HG03175 (cell line): Measurements from ENCODE around the gene ALDH16A1.
"Not testable (repeated sequence)": the region's sequence is repeated elsewhere in the genome, so short reads cannot be mapped to it uniquely, and the experiment has no call there.

Experiments used
- ATAC-seq: cut with Tn5 transposase; IDR thresholded peaks from one replicate; pipeline ENCODE4 v1.9.1; 2021; ENCODE audit warnings: mild to moderate bottlenecking, moderate library complexity; ENCODE audit not compliant: unreplicated experiment

ALDH16A1 gene

DNA sequence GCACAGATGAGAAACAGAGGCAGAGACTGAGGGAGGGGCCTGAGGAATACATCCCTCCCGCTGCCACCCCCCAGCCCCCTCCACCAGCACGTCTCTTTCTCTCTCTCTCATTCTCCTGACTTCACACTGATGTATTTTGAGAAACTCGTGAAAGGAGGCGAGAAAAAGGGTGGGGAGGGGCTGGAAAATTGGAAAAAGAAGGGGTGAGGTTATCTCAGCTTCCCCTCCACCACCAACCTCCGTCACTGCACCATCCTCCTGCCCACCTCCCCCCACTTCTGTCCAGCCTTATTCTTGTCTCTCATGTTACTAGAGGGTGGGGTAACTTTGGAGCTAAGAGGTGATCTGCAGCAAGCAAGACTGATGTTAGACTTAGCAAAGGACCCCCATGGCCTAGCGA lies 13.2 kb upstream of the ALDH16A1 start:
- ATAC-seq, result no peak

DNA sequence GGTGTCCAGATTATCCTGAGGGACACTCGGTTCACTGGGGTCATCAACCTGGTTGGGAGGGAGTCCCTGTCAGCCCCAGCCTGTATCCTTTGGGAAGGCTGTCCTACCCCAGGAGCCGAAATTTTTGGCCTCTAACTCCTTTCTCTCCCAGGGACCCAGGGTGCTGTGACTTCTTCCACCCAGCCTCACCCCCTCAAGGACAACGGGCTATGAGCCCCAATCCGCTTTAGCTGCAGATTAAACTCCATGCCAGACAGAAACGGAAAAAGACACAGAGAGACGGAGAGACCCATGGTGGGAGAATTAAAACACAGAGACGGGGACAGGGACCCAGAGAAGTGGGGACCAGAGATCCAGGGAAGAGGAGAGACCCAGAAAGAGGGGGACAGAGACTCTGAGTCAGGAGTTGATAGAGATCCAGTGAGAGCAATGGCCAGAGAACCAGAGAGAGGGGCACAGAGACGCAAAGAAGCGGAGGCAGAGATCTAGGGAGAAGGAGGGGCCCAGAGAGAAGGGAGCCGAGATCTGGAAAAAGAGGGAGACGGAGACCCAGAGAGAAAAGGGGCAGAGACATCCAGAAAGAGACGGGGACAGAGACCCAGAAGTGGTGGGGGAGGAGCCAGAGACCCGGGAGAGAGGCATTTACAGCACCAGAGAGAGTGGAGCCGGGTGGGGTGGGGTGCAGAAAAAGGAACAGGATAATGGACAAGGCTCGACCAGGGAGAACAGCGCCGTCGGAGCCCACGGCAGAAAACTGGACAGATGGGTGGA lies 12.4 kb upstream of the ALDH16A1 start:
- no peak for ATAC-seq

DNA sequence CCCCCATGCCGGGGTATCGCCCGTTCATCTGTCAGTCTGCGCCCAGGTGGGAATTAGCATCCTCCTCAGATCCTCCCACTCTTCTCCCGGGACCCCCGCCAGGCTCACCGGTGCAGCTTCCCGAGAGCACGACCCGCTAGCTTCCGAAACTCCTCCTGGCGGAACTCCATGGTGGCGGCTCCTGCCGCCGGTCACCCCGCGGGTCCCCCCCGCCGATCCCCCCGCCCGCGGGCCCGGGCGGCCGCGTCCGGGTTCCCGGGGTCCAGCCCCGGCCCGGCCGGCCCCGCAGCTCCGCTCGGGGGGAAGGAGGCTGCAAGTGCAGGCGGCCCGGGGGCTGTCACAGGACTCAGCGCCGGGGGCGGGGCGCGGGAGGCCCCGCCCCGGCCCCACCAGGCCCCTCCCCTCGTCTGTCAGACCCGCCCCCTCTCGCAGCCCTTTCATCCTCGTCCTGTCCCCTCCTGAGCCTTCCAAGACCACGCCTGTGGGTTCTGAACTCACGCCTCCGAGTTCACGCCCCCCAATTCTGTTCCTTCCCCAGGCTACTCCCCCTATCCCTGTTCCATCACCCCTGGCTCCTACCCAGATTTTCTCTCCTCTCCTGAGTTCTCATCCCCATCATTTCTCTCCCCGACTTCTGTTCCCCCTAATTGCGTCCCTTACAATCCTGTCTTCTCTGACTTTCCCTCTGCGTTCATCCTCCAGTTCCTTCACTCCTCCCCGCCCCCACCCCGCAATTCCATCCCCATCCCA lies 11.6 kb upstream of the ALDH16A1 start, which contains the start of gene SLC17A7:
Gene SLC17A7 (minus strand): TSS at position 318 of the 750 bp plus-strand sequence. CDS start 148 bp downstream, at position 170.
- no peak for ATAC-seq

DNA sequence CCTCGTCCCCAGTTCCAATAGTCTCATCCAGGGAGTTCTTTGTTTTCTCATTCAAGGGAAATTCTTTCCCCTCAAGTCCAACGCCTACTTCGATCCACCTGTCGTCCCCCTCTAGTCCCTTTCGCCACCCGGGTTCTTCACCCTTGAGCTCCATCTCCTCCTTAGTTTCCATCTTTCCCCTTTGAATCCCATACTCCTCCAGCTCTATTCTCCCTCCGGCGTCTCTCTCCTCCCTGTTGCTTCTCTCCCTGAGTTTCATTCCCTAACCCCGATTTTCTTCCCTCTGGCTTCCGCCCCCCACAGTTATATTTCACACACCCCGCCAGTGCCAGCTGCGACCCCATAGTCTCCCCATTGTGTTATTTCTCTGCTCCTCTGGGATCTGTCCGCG lies 11.1 kb upstream of the ALDH16A1 start:
- ATAC-seq, result no peak

DNA sequence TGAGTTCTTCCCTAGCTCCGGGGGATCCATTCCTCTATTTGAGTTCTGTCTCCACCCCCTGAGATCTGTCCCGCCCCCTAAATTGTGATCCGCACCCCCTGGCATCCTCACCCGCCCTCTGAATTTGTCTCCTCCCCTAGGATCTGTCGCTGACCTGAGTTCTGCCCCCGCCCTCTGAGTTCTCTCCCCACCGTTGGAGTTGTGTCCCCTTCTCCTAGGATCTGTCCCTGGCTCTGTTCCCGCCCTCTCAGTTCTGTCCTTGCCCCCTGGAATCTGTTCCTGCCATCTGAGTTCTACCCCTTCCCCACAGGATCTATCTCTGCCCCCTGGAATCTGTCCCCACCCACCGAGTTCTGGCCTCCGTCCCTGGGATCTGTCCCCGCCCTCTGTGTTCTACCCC lies 10.7 kb upstream of the ALDH16A1 start:
- no peak for ATAC-seq

DNA sequence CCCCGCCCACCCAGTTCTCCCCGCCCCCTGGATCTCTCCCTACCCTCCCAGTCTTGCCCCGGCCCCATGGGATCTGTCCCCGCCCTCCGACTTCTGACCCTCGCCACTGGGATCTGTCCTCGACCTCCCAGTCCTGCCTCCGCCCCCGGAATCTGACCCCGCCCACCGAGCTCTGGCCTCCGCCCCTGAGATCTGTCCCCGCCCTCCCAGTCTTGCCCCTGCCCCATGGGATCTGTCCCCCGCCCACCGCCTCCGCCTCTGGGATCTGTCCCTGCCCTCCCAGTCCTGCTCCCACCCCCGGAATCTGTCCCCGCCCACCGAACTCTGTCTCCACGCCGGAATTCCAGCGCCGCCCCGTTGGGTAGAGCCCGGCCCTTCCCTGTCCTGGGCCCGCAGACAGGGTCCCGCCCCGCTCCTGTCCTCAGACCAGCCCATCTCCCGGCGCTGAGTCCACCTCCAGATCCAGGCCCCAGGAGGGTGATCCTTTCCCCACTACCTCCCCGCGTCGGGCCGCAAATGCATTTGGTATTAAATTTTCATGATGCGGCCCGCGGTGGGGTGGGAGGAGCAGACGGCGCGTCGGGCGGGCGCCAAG lies 10.2 kb upstream of the ALDH16A1 start:
- ATAC-seq, result peak; percentile 4

DNA sequence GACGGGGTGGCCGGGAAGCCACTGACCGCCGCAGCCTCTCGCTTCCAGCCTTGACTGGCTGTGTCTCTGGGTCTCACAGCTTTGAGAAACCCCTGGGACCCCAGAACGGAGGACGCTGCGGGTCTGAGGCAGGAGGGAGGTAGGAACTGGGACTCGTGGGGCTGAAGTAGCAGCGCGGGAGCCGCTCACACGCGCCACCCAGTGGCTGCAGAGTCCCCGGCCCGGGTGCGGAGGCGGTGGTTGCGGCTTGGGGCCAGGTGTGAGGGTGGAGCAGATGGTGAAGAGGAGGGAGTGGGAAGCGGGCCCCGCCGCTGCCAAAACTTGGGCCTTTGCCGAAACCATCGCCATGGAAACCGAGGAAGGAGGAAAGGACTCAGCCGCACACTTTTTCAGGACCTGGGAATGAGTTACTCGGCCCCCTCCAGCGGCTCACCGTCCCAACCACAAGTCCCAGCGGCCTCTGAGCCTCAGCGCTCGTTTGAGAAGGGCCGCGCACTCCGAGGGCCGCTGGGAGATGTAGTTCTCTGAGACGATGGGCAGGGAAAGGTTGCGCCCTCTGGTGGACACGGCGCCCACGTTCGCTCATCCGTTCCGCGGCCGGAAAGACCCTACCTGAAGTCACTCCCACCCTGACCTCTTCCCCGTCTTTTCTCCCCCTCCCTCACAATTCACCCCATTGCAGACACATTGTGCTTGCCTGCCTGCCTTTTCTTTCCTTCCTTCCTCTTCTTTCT lies 9.5 kb upstream of the ALDH16A1 start:
- ATAC-seq, result peak; percentile 89

DNA sequence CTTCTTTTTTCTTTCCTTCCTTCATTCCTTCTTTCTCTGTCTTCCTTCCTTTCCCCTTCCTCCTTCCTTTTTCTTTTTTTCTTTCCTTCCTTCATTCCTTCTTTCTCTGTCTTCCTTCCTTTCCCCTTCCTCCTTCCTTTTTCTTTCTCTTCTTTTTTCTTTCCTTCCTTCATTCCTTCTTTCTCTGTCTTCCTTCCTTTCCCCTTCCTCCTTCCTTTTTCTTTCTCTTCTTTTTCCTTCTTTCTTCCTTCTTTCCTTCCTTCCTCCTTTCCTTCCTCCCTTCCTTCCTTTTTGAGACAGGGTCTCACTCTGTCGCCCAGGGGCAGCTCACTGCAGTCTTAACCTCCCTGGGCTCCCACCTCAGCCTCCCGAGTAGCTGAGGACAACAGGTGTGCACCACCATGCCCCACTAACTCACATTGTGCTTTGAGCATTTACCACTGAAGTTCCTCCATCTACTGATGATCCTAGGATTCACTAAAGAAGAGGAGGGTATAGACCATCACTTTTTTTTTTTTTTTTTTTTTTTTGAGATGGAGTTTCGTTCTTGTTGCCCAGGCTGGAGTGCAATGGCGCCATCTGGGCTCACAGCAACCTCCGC lies 8.8 kb upstream of the ALDH16A1 start:
- not testable (repeated sequence) for ATAC-seq

DNA sequence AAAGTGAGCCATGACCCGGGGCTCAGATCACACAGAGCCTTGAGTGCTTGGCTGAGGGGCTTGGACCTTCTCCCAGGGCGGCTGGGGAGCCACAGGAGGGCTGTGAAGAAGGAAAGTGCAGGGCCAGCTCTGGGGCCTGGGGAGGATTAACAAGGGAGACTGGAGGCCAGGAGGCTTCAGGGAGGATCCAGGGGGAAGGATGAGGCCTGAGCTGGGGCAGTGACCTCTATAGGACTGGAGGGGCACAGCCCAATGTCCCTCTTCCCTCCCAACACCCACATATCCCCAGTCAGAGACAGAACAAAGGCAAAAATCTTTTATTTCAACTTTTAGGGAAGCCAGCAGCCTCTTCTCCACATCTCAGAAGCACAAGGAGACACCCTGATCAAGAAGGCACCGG lies 7.0 kb upstream of the ALDH16A1 start:
- ATAC-seq, result no peak

DNA sequence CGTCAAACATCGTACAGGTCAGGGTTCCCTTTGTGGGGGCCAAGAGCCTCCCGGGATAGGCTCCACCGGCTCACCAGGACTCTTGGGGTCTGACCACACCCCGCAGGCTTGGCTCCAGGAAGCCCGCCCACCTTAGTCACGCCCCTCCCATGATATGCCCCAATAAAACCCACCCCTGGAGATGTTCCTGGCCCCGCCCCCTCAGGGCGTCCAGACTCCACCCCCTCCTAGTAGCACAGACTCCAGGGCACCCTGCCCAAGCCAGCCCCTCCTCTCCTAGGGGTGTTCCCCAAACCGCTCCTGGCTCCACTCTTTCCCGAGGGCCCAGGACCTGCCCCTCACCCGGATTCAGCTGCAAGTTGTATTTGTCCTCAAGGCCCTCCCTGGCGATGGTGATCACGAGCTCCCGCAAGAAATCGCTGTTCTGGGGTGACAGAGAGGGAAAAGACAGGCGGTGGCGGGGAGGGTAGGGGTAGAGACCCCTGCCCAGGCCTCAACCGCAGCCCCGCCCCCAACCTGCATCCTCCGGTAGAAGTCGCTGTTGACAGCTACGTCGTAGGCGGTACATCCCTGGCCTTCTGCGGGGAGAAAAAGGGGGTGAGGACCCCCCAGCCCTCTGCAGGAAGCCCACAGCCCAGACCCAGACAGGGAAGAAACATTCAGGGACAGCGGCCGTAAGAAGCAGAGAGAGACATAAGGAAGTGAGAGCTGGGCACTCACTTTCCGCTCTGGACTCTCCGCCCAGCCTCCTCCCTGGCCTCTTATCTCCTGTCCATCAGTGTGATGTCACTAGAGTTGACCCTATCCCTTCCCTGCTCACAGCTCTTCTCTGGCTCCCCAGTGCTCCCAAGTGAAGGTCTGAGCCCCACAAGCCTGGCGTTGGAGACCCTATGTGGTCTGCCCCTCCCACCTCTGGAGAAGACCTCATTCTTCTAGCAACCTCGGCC lies 5.3 kb upstream of the ALDH16A1 start:
- no peak for ATAC-seq

DNA sequence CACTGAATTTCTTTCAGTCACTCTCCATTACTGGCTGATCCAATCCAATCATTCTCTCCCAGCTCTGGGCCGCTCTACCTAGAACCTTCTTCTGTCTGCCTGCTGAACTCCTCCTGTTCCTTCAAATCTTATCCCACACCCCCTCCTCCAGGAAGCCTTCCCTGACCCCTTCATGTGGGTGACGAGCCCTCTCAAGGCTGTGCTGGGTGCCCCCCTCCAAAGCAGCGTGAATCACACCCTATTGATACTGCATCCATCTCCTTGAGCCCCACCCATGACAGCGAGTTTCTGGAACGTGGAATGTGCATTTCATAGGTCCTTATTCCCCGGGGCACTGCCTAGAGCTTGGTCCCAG lies 4.6 kb upstream of the ALDH16A1 start:
- ATAC-seq, result no peak

DNA sequence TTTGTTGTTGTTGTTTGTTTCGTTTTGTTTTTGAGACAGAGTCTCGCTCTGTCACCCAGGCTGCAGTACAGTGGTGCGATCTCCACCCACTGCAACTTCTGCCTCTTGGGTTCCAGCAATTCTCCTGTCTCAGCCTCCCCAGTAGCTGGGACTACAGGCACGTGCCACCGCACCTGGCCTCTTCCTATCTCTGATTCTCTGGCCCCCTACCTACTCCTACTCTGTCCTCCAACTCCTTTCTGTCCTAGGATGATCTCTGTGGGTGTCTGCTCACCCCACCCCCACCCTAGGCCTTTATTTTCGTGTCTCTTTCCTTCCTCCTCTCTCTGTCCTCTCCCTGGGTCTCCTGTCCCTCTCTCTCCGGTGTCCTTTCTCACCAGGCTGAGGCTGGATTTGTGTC lies 2.6 kb upstream of the ALDH16A1 start:
- no peak for ATAC-seq

DNA sequence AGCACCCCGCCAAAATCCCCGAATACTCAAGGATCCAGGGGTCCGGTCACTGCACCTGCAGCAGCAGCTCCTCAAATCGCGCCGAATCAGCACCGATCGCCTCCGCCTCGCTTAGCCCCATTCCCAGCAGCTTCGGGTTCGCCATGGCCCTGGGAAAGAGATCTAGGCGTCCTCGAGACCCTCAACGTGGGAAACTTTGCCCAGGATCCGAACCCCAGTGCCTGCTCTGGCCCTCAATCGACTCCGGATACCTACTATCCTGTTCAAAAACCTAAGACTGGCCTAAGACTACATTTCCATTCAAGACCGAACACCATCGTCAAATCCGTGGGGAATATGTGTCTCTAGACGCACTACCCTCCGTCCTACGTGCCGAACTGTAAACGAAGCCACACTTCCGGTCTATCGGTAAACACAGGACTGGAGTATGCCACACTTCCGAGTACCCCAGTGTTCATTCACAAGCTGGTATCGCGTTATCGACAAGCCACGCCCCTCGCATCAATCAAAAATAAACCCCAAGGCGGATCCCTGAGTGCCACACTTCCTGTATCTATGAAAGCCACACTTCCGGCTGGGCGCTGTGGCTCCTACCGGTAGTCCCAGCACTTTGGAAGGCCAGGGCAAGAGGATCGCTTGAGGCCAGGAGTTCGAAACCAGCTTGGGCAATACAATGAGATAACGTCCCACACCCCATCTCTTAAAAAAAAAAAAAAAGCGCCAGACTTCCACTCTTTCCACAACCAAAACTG lies 1.4 kb upstream of the ALDH16A1 start, which contains the start of gene PIH1D1:
Gene PIH1D1 (minus strand): TSS at position 385 of the 752 bp plus-strand sequence. CDS start 240 bp downstream, at position 145.
- ATAC-seq, result peak; percentile 58

DNA sequence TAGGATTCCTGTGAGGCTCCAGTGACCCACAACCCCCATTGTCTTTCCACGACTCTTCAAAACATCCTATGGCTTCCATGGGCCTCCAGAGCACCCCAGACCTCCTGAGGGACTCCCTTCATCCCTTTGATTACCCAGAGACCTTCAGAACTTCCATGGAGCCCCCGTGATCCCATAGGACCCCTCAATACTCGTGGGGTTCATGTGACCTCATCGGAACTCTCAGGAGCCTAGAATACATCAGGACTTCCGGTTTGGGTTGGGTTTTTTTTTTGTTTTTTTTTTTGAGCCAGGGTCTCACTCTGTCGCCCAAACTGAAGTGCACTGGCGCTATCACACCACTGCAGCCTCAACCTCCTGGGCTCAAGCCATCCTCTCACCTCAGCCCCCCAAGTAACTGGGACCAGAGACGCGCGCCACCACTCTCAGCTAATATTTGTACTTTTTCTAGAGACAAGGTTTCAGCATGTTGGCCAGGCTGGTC lies 774 bp downstream of the ALDH16A1 start:
- no peak for ATAC-seq

DNA sequence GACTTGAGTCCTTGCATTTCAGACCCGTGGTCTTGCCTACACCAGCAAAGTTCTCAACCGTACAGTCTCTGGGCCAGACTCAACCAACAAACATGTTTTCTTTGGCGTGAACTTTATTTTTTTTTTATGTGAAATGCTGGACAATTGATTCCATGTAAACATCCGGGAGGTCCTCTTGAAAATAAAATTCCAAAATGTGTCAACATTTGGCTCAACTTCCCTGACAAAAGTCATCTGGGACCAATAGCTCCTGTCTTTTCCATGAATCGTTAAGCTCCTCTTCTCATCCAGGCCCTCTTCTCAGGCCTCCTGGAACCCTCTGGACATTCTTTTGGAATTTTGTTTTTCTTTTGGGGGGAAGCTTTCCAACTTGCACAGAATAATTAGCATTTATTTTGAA lies 2.7 kb downstream of the ALDH16A1 start:
- no peak for ATAC-seq

DNA sequence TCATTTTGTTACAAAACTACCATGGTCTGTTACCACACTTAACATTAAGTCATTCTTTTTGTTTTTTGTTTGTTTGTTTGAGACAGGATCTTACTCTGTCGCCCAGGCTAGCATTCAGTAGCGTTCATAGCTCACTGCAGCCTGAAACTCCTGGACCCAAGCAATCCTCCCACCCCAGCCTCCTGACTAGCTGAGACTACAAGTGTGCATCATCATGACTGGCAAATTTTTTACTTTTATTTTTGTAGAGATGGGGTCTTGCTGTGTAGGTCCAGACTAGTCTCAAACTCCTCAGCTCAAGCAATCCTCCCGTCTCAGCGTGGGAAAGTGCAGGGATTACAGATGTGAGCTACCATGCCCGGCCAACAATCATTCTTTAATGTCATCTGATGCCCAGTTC lies 3.3 kb downstream of the ALDH16A1 start:
- no peak for ATAC-seq

DNA sequence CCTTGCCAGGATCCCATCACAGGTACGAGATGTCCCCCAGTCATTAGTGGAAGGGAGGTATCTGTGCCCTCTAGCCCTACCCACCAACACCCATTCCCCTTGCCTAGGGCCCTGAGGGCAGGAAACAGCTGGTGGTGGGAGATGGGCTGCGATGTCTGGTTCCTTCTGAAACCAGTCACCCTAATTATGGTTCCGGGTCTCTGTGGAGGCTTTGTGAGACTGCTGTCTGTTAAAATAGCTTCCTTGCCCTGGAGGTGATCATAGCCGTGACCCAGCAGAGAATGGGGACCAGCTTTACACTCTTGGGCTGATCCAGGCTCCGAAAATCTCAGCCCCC lies 5.5 kb downstream of the ALDH16A1 start:
- no peak for ATAC-seq

DNA sequence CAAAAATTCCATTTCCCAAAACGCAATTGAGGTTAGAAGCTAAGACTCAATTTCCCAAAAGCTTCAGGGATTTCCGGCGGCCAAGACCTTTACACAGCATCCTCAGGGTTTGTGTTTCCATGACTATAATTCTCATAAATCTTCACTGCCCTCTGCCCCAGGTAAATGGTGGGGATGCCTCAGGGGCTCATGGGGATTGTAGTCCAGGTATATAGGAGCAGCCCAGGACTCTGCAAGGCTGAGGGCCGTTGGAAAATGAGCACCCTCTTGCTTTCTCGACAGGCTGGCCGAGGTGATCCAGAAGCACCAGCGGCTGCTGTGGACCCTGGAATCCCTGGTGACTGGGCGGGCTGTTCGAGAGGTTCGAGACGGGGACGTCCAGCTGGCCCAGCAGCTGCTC lies 6.4 kb downstream of the ALDH16A1 start:
- ATAC-seq, result no peak

DNA sequence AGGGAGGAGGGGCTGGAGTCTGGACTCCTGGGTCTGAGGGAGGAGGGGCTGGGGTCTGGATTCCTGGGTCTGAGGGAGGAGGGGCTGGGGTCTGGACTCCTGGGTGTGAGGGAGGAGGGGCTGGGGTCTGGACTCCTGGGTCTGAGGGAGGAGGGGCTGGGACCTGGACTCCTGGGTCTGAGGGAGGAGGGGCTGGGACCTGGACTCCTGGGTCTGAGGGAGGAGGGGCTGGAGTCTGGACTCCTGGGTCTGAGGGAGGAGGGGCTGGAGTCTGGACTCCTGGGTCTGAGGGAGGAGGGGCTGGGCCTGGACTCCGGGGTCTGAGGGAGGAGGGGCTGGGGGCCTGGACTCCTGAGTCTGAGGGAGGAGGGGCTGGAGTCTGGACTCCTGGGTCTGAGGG lies 8.1 kb downstream of the ALDH16A1 start:
- not testable (repeated sequence) for ATAC-seq
